Parathyroid adenoma (tissue), 2 donors: ENCODE data around the gene TFB2M.
"Not testable (repeated sequence)": the region's sequence is repeated elsewhere in the genome, so short reads cannot be mapped to it uniquely, and the experiment has no call there.

Experiments used
- H2AFZ ChIP-seq: fragments of 300-600 bp; sonication (generic); one replicate; pipeline ENCODE4 v1.7.0; 2017; ENCODE audit warnings: antibody characterized with exemption, mild to moderate bottlenecking
- H3K27ac ChIP-seq: fragments of 300-600 bp; sonication (generic); one replicate; pipeline ENCODE4 v1.7.0; 2017
- H3K27me3 ChIP-seq: fragments of 300-600 bp; sonication (generic); one replicate; pipeline ENCODE4 v1.7.0; 2017; ENCODE audit warnings: low read length; ENCODE audit not compliant: control insufficient read depth, insufficient read depth
- H3K36me3 ChIP-seq: fragments of 300-600 bp; sonication (generic); one replicate; pipeline ENCODE4 v1.7.0; 2017; ENCODE audit warnings: low read length; ENCODE audit not compliant: control insufficient read depth, insufficient read depth
- H3K4me1 ChIP-seq: fragments of 300-600 bp; sonication (generic); one replicate; pipeline ENCODE4 v1.7.0; 2017; ENCODE audit warnings: control low read depth
- H3K4me2 ChIP-seq: fragments of 300-600 bp; sonication (generic); one replicate; pipeline ENCODE4 v1.7.0; 2017; ENCODE audit warnings: low read length
- H3K4me3 ChIP-seq: fragments of 300-600 bp; sonication (generic); one replicate; pipeline ENCODE4 v1.7.0; 2017; ENCODE audit warnings: low read depth, low read length
- H3K79me2 ChIP-seq: fragments of 300-600 bp; sonication (generic); one replicate; pipeline ENCODE4 v1.7.0; 2017; ENCODE audit warnings: control low read depth
- H3K9ac ChIP-seq: fragments of 300-600 bp; sonication (generic); one replicate; pipeline ENCODE4 v1.7.0; 2017; ENCODE audit warnings: mild to moderate bottlenecking
- H3K9me3 ChIP-seq: fragments of 300-600 bp; sonication (generic); one replicate; pipeline ENCODE4 v1.7.0; 2017; ENCODE audit warnings: low read length; ENCODE audit not compliant: control insufficient read depth
- CTCF ChIP-seq: fragments of 300-600 bp; sonication (generic); IDR thresholded peaks from one replicate; pipeline ENCODE4 v1.7.0; 2017; ENCODE audit warnings: antibody characterized with exemption, mild to moderate bottlenecking
- donor health status: primary hyperparathyroidism.

Gene TFB2M

GRCh38 chr1:246564839-246565750, 966 bp downstream of the TFB2M start:
- TF ChIP-seq CTCF: no peak
- H3K27ac ChIP-seq: peak overlapping the region; percentile 93
- no peaks in the 10 kb centered on the region for H3K36me3 ChIP-seq
- no peaks in the 10 kb centered on the region for H3K27me3 ChIP-seq
- H3K4me2 ChIP-seq: peak overlapping the region; percentile 91
- peak overlapping the region; percentile 37 for H3K9ac ChIP-seq
- H3K79me2 ChIP-seq: peaks cover 5% of the 10 kb centered on the region
- no peaks in the 10 kb centered on the region for H3K9me3 ChIP-seq
- H3K4me1 ChIP-seq: peaks cover 3% of the 10 kb centered on the region
- H2AFZ ChIP-seq: peak overlapping the region; percentile 91
- peak overlapping the region; percentile 84 for H3K4me3 ChIP-seq

GRCh38 chr1:246560833-246561232, 5.2 kb downstream of the TFB2M start:
- H3K36me3 ChIP-seq: not testable (repeated sequence)

GRCh38 chr1:246559310-246559709, 6.8 kb downstream of the TFB2M start:
- no peaks in the 10 kb centered on the region for H3K4me1 ChIP-seq
- H3K9me3 ChIP-seq: no peaks in the 10 kb centered on the region
- H3K4me3 ChIP-seq: no peak overlapping the region
- no peak overlapping the region for H3K27ac ChIP-seq
- H2AFZ ChIP-seq: no peak overlapping the region
- H3K79me2 ChIP-seq: no peaks in the 10 kb centered on the region
- no peak for TF ChIP-seq CTCF
- H3K27me3 ChIP-seq: no peaks in the 10 kb centered on the region
- H3K36me3 ChIP-seq: no peaks in the 10 kb centered on the region
- H3K9ac ChIP-seq: no peak overlapping the region
- H3K4me2 ChIP-seq: no peak overlapping the region

More at GRCh38 chr1:246560833-246561232, 5.2 kb downstream of the TFB2M start:
- not testable (repeated sequence) for H3K9me3 ChIP-seq, H2AFZ ChIP-seq, H3K4me3 ChIP-seq, H3K27ac ChIP-seq, H3K4me2 ChIP-seq, H3K4me1 ChIP-seq, H3K79me2 ChIP-seq, H3K27me3 ChIP-seq, H3K9ac ChIP-seq

DNA sequence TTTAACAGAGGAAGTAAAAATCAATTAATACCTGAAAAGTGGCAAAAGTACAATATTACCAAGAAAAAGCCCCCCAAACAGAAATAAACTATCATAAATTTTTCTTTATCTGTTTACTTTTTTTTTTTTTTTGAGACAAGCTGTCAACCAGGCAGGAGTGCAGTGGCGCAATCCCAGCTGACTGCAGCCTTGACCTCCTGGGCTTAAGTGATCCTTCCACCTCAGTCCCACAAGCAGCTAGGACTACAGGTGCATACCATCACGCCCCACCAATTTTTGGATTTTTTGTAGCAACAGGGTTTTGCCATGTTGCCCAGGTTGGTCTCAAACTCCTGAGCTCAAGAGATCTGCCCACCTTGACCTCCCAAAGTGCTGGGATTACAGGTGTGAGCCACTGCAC, 8.0 kb downstream of the TFB2M start:
- no peaks in the 10 kb centered on the region for H3K27me3 ChIP-seq
- no peak overlapping the region for H3K9ac ChIP-seq
- H3K79me2 ChIP-seq: no peaks in the 10 kb centered on the region
- no peak overlapping the region for H3K4me3 ChIP-seq
- no peak for TF ChIP-seq CTCF
- H3K36me3 ChIP-seq: no peaks in the 10 kb centered on the region
- H3K4me1 ChIP-seq: no peaks in the 10 kb centered on the region
- H2AFZ ChIP-seq: no peak overlapping the region
- no peak overlapping the region for H3K27ac ChIP-seq
- no peak overlapping the region for H3K4me2 ChIP-seq
- H3K9me3 ChIP-seq: no peaks in the 10 kb centered on the region

- Histone ChIP-seq H3K27me3 (no peaks in the 10 kb centered on the region), H3K27ac (no peak overlapping the region), H3K9me3 (no peaks in the 10 kb centered on the region), H3K4me1 (no peaks in the 10 kb centered on the region), H3K79me2 (no peaks in the 10 kb centered on the region), H2AFZ (no peak overlapping the region), H3K4me3 (no peak overlapping the region), H3K4me2 (no peak overlapping the region), H3K36me3 (no peaks in the 10 kb centered on the region), H3K9ac (no peak overlapping the region)
- no peak for TF ChIP-seq CTCF
Measured at GRCh38 chr1:246554201-246554600, 11.9 kb downstream of the TFB2M start.
